Astrocyte (in vitro differentiated cells and primary cell): Measurements from ENCODE around the gene CD9. TPM values are rescaled to one million over a fixed set of nuclear protein-coding genes. Genes with fewer than 3 reads are reported as not detected.

Experiments used
- DNase-seq: peaks from one replicate; pipeline ENCODE4 v3.0.0-alpha.2; 2010; ENCODE audit warnings: low read depth
- FAIRE-seq: peaks from 2 replicates; lab custom pipeline; 2011; peaks lifted over from hg19 to GRCh38; lab: Jason Lieb, UNC
- H2AFZ ChIP-seq: 2 replicates; pipeline ENCODE4 v1.6.0; 2012; ENCODE audit warnings: low read depth, low read length, inconsistent platforms
- H3K27ac ChIP-seq: 2 replicates; pipeline ENCODE4 v1.5.1; 2011; ENCODE audit warnings: low read depth, low read length, inconsistent platforms
- H3K27me3 ChIP-seq: 2 replicates; pipeline ENCODE4 v1.6.0; 2011; ENCODE audit warnings: low read length, inconsistent platforms; ENCODE audit not compliant: insufficient read depth
- H3K36me3 ChIP-seq: 2 replicates; pipeline ENCODE4 v1.5.1; 2011; ENCODE audit warnings: low read length, inconsistent platforms; ENCODE audit not compliant: insufficient read depth
- H3K4me1 ChIP-seq: 2 replicates; pipeline ENCODE4 v1.5.1; 2011; ENCODE audit warnings: low read length, inconsistent platforms; ENCODE audit not compliant: insufficient read depth
- H3K4me2 ChIP-seq: 2 replicates; pipeline ENCODE4 v1.6.0; 2012; ENCODE audit warnings: low read length, inconsistent platforms
- H3K4me3 ChIP-seq: 2 replicates; pipeline ENCODE4 v1.5.1; 2011; ENCODE audit warnings: low read depth, mild to moderate bottlenecking, low read length, inconsistent platforms; ENCODE audit not compliant: insufficient read depth
- H3K79me2 ChIP-seq: 2 replicates; pipeline ENCODE4 v1.6.0; 2012; ENCODE audit warnings: mild to moderate bottlenecking, low read length, inconsistent platforms; ENCODE audit not compliant: insufficient read depth
- H3K9ac ChIP-seq: 2 replicates; pipeline ENCODE4 v1.6.0; 2012; ENCODE audit warnings: mild to moderate bottlenecking, low read length, inconsistent platforms
- H3K9me3 ChIP-seq: 2 replicates; pipeline ENCODE4 v1.5.1; 2012; ENCODE audit warnings: low read depth, mild to moderate bottlenecking, low read length, inconsistent platforms; ENCODE audit not compliant: insufficient read depth
- H4K20me1 ChIP-seq: 2 replicates; pipeline ENCODE4 v1.6.0; 2012; ENCODE audit warnings: low read length, inconsistent platforms; ENCODE audit not compliant: insufficient read depth
- H3K27ac Mint-ChIP-seq: one replicate; pipeline ENCODE4 v1.8.0; 2021; ENCODE audit warnings: mild to moderate bottlenecking, mixed read lengths; ENCODE audit not compliant: unreplicated experiment
- H3K27me3 Mint-ChIP-seq: one replicate; pipeline ENCODE4 v1.8.0; 2021; ENCODE audit warnings: low read depth, mixed read lengths; ENCODE audit not compliant: unreplicated experiment
- H3K36me3 Mint-ChIP-seq: one replicate; pipeline ENCODE4 v1.8.0; 2021; ENCODE audit warnings: low read depth, mixed read lengths; ENCODE audit not compliant: unreplicated experiment
- H3K4me1 Mint-ChIP-seq: one replicate; pipeline ENCODE4 v1.8.0; 2021; ENCODE audit warnings: low read depth, mixed read lengths; ENCODE audit not compliant: unreplicated experiment
- H3K4me3 Mint-ChIP-seq: one replicate; pipeline ENCODE4 v1.8.0; 2021; ENCODE audit warnings: mild to moderate bottlenecking, moderate library complexity, mixed read lengths; ENCODE audit not compliant: unreplicated experiment
- H3K9me3 Mint-ChIP-seq: one replicate; pipeline ENCODE4 v1.8.0; 2021; ENCODE audit warnings: mild to moderate bottlenecking, mixed read lengths; ENCODE audit not compliant: unreplicated experiment
- EZH2 ChIP-seq: IDR thresholded peaks from 2 replicates; pipeline ENCODE4 v1.6.1; 2012; ENCODE audit warnings: mild to moderate bottlenecking, low read length, inconsistent platforms; ENCODE audit not compliant: insufficient read depth
- total RNA-seq: library from RNA; stranded (reverse); gene quantifications from 2 replicates; pipeline ENCODE4 v1.2.1, GENCODE V29; 2021
- TF ChIP-seq, protein P1 (sequence below): IDR thresholded peaks from 2 replicates; pipeline ENCODE4 v1.5.1; 2011; ENCODE audit warnings: low read depth, mild to moderate bottlenecking, inconsistent platforms, low read length, moderate library complexity; ENCODE audit not compliant: insufficient read depth

The CD9 gene
- total RNA-seq, 1 donor from 2014 or later: 52.2 TPM

DNA sequence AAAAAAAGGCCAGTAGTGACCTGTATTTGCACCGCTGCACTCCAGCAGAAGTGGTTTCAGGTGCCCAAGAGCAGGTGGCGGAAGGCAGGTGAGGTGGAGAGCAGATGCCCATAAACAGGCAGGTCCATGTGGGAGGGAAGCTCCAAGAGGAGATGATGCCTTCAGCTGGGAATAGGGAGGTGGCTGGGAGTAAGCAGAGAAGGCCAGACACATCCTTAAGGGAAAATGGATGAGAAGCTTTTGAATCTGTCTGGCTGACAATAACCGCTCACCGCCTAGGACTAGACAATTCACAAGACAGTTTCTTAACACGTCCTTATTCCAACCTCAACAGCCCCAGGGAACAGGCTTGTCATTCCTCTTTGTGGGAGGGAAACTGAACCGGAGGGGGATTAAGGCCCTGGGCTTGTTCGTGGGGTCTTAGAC lies 66.4 kb downstream of the CD9 start:
- Histone ChIP-seq H3K4me2 (no peak overlapping the region), H2AFZ (no peak overlapping the region), H3K36me3 (no peaks in the 10 kb centered on the region), H4K20me1 (no peaks in the 10 kb centered on the region), H3K9me3 (no peaks in the 10 kb centered on the region), H3K4me3 (no peak overlapping the region), H3K27ac (no peak overlapping the region), H3K9ac (no peak overlapping the region), H3K4me1 (no peaks in the 10 kb centered on the region), H3K27me3 (no peaks in the 10 kb centered on the region), H3K79me2 (no peaks in the 10 kb centered on the region)
- no peak for TF ChIP-seq EZH2
- TF ChIP-seq, protein P1, sequence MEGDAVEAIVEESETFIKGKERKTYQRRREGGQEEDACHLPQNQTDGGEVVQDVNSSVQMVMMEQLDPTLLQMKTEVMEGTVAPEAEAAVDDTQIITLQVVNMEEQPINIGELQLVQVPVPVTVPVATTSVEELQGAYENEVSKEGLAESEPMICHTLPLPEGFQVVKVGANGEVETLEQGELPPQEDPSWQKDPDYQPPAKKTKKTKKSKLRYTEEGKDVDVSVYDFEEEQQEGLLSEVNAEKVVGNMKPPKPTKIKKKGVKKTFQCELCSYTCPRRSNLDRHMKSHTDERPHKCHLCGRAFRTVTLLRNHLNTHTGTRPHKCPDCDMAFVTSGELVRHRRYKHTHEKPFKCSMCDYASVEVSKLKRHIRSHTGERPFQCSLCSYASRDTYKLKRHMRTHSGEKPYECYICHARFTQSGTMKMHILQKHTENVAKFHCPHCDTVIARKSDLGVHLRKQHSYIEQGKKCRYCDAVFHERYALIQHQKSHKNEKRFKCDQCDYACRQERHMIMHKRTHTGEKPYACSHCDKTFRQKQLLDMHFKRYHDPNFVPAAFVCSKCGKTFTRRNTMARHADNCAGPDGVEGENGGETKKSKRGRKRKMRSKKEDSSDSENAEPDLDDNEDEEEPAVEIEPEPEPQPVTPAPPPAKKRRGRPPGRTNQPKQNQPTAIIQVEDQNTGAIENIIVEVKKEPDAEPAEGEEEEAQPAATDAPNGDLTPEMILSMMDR: no peak
- DNase-seq (no peak), FAIRE-seq (no peak)
- Mint-ChIP-seq H3K4me3 (no peak overlapping the region), H3K36me3 (no peaks in the 10 kb centered on the region), H3K27me3 (peaks cover 10% of the 10 kb centered on the region), H3K27ac (peak overlapping the region; percentile 18), H3K9me3 (no peaks in the 10 kb centered on the region), H3K4me1 (no peaks in the 10 kb centered on the region)

DNA sequence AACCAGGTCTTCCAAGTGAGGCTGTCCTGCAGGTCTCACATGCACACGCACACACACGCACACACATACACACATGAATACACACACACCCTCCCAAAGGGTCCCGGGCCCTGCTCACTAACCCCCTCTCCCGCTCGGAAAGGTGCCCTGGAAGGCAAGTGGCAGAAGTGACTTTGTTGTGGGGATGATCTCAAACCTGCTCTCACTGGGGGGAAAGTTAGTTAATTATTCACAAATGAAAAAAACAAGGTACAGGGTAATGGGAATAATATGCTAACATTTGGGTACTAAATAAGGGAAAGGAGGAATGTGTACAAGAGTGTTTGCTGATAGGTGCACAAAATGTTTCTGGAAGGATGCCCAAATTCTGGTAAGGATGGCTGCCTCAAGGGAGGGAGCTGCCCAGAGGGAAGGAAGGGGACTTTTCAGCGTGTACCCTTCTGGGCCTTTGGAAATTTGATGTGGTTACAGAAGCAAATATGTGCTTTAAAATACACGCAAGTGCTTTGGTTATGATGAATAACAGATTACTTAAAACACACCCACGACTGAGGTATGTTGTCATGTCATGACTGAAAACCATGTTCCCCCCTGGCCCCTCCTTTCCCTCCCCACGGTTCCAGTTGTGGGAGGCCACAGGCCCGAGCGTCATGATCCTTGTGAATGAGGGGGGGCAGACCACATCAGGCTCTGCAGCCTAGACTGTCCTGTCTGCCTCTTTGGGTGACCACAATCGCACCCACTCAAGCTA lies 66.9 kb downstream of the CD9 start:
- H3K4me1 Mint-ChIP-seq: peaks cover under 1% of the 10 kb centered on the region
- Histone ChIP-seq H2AFZ (no peak overlapping the region), H3K79me2 (no peaks in the 10 kb centered on the region), H3K4me2 (no peak overlapping the region), H3K27ac (no peak overlapping the region), H3K9ac (no peak overlapping the region), H3K4me1 (no peaks in the 10 kb centered on the region), H3K36me3 (no peaks in the 10 kb centered on the region), H3K9me3 (no peaks in the 10 kb centered on the region), H3K27me3 (no peaks in the 10 kb centered on the region), H4K20me1 (no peaks in the 10 kb centered on the region), H3K4me3 (no peak overlapping the region)
- no peaks in the 10 kb centered on the region for H3K9me3 Mint-ChIP-seq
- TF ChIP-seq EZH2: no peak
- TF ChIP-seq, protein P1: no peak
- H3K27ac Mint-ChIP-seq: peak overlapping the region; percentile 18
- H3K36me3 Mint-ChIP-seq: no peaks in the 10 kb centered on the region
- FAIRE-seq (no peak), DNase-seq (peak; percentile 71)
- peaks cover 8% of the 10 kb centered on the region for H3K27me3 Mint-ChIP-seq
- no peak overlapping the region for H3K4me3 Mint-ChIP-seq

DNA sequence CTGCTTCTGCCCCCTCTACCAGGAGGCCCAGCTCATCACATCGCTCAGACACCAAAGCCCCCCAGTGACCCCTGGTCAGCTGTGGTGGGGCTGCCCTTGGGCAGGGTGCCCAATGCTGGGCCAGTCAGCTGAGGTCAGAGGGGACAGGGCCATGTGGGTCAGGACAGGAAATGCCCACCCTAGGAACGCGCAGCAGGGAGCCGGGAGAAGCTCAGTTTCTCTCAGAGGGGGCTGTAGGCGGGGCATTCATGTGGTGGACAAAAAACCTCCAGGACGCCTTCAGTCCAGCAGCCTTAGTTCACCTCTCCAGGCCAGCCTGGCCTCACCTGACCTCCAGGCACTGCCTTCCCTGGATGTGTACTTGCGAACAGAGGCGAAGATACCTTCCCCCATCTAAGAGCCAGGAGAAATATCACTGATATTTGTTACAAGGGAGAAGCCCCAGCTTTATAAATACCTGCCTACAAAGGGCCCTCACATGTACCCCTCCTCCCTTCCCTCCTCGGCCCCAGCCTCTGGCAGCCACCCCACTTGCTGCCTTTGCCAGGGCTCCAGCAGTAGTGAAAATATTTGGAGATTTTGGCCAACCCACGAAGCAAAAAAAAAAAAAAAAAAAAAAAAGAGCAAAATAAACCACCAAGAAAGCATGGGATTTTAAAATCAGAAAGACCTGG lies 68.4 kb downstream of the CD9 start:
- Mint-ChIP-seq H3K27ac (no peak overlapping the region), H3K27me3 (peaks cover 2% of the 10 kb centered on the region), H3K4me1 (peaks cover 9% of the 10 kb centered on the region), H3K9me3 (no peaks in the 10 kb centered on the region), H3K4me3 (no peak overlapping the region), H3K36me3 (no peaks in the 10 kb centered on the region)
- no peak overlapping the region for H3K27ac ChIP-seq
- no peak overlapping the region for H3K4me2 ChIP-seq
- H3K9ac ChIP-seq: no peak overlapping the region
- no peaks in the 10 kb centered on the region for H3K9me3 ChIP-seq
- H3K79me2 ChIP-seq: no peaks in the 10 kb centered on the region
- H3K4me3 ChIP-seq: no peak overlapping the region
- H3K27me3 ChIP-seq: no peaks in the 10 kb centered on the region
- no peak for TF ChIP-seq EZH2
- TF ChIP-seq, protein P1: no peak
- FAIRE-seq (no peak), DNase-seq (no peak)
- H2AFZ ChIP-seq: no peak overlapping the region
- no peaks in the 10 kb centered on the region for H3K36me3 ChIP-seq
- peaks cover 8% of the 10 kb centered on the region for H3K4me1 ChIP-seq
- H4K20me1 ChIP-seq: no peaks in the 10 kb centered on the region
